Psoas muscle (tissue), 8 donors: ENCODE measurements around the gene POLN. TPM values are rescaled to one million over a fixed set of nuclear protein-coding genes. Genes with fewer than 3 reads are reported as not detected.

Experiments
- ATAC-seq, 4 donors: fragments of 200-7000 bp; cut with Tn5 transposase; one replicate each; pipeline ENCODE4 v1.9.1; 2020; ENCODE audit warnings: moderate library complexity in 3 of 4, mild to moderate bottlenecking in 2 of 4
- DNase-seq, 2 donors: peaks; one replicate each; pipeline ENCODE4 v3.0.0-alpha.2; 2020
- H3K27ac ChIP-seq: fragments of 200-600 bp; one replicate; pipeline ENCODE4 v1.8.0; 2022
- H3K27me3 ChIP-seq, 3 donors: fragments of 200-600 bp in 1 of 3; one replicate each; pipeline versions ENCODE4 v1.6.1 to v1.8.0; 2013 to 2022; ENCODE audit warnings: low read length in 2 of 3, mild to moderate bottlenecking in 2 of 3, moderate library complexity in 1 of 3; ENCODE audit not compliant: insufficient read depth in 3 of 3
- H3K36me3 ChIP-seq, 2 donors: fragments of 200-600 bp in 1 of 2; one replicate each; pipeline versions ENCODE4 v1.6.1 to v1.8.0; 2013 to 2022; ENCODE audit warnings: low read depth in 1 of 2, mild to moderate bottlenecking in 1 of 2, moderate library complexity in 1 of 2; ENCODE audit not compliant: insufficient read depth in 1 of 2
- H3K4me1 ChIP-seq: fragments of 200-600 bp; one replicate; pipeline ENCODE4 v1.8.0; 2022
- H3K4me3 ChIP-seq: fragments of 200-600 bp; one replicate; pipeline ENCODE4 v1.8.0; 2022; ENCODE audit warnings: mild to moderate bottlenecking
- H3K9me3 ChIP-seq: fragments of 200-600 bp; one replicate; pipeline ENCODE4 v1.8.0; 2022
- WGBS, 3 donors: extraction: QIAGEN DNeasy Blood & Tissue Kit; methylation state at CpG; one replicate each; pipeline versions ENCODE4 v1.1.6 to v1.1.7; 2013; 5-methylcytosine and 5-hydroxymethylcytosine counted together
- intact Hi-C, 2 donors: fragments of 100-400 bp; cut with DNase I; formaldehyde crosslinking; loops; one replicate each; pipeline versions ENCODE4 v1.11.0 to v1.14.2; 2022
- polyA plus RNA-seq, 3 donors: library from polyadenylated mRNA; stranded (reverse); fragments of 200-250 nt; gene quantifications; one replicate each; pipeline ENCODE4 v1.2.3, GENCODE V29; 2013
- total RNA-seq, 4 donors: library from RNA; stranded (reverse); fragmentation: NEBNext Ultra II Directional in 2 of 4; extraction: Animal tissue kit (Norgen Biotek cat#: 25700) in 2 of 4; gene quantifications; one replicate each; pipeline versions ENCODE4 v1.2.1 to v1.2.4, GENCODE V29; 2021 to 2023
- TF ChIP-seq, protein P1 (sequence below): fragments of 200-600 bp; IDR thresholded peaks from one replicate; pipeline ENCODE4 v1.8.0; 2022; ENCODE audit warnings: antibody characterized with exemption
- donor health status: healthy with polysubstance abuse.
- donor health status: DM: no; HTN: no; CAD: no; lungs with moderate emphysema.
- donor health status: Bipolar disorder and iron deficiency.
- donor health status: healthy.
- donor health status: DM: yes; HTN: yes; CAD: no.
- donor health status: DM: no; HTN: no; CAD: no.
- donor health status: DM: no; HTN: no; CAD: no.
- donor health status: DM: yes; HTN: yes; CAD: no.

POLN gene
- total and polyA plus RNA-seq, 7 donors = 0.44 to 3.0 (median 0.95) TPM

GRCh38 chr4:2281575-2282343, 39.8 kb upstream of the POLN start:
- WGBS, 3 donors = 50 to 61% (median 59%) methylated on average over 10 of the region's 10 CpGs
- H3K4me1 ChIP-seq = no peaks in the 10 kb centered on the region
- TF ChIP-seq, protein P1, sequence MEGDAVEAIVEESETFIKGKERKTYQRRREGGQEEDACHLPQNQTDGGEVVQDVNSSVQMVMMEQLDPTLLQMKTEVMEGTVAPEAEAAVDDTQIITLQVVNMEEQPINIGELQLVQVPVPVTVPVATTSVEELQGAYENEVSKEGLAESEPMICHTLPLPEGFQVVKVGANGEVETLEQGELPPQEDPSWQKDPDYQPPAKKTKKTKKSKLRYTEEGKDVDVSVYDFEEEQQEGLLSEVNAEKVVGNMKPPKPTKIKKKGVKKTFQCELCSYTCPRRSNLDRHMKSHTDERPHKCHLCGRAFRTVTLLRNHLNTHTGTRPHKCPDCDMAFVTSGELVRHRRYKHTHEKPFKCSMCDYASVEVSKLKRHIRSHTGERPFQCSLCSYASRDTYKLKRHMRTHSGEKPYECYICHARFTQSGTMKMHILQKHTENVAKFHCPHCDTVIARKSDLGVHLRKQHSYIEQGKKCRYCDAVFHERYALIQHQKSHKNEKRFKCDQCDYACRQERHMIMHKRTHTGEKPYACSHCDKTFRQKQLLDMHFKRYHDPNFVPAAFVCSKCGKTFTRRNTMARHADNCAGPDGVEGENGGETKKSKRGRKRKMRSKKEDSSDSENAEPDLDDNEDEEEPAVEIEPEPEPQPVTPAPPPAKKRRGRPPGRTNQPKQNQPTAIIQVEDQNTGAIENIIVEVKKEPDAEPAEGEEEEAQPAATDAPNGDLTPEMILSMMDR = no peak
- H3K36me3 ChIP-seq = no peaks in the 10 kb centered on the region
- intact Hi-C loops = loop anchor here in 1 of 2 donors (5.0 kb wide), 1 partner anchor 56 kb away; no protein-coding TSS in a partner anchor
- H3K4me3 ChIP-seq = no peak overlapping the region
- H3K27me3 ChIP-seq = no peaks in the 10 kb centered on the region
- no peaks in the 10 kb centered on the region for H3K9me3 ChIP-seq
- DNase-seq (peak in 1 of 2 donors; percentile 12), ATAC-seq (no peak)
- no peak overlapping the region for H3K27ac ChIP-seq

- 75 to 83% (median 79%) methylated on average over 13 of the region's 13 CpGs for WGBS, 3 donors
- intact Hi-C loops = loop anchor here in 1 of 2 donors (5.0 kb wide), 1 partner anchor 57 kb away; no protein-coding TSS in a partner anchor
- Histone ChIP-seq H3K4me1 (no peaks in the 10 kb centered on the region), H3K36me3 (no peaks in the 10 kb centered on the region), H3K27me3 (no peaks in the 10 kb centered on the region), H3K9me3 (no peaks in the 10 kb centered on the region), H3K27ac (no peak overlapping the region), H3K4me3 (no peak overlapping the region)
- DNase-seq (peak in 1 of 2 donors; percentile 9), ATAC-seq (no peak)
- TF ChIP-seq, protein P1 = no peak
Measured at GRCh38 chr4:2280531-2281300, 38.8 kb upstream of the POLN start.

- no peak overlapping the region for H3K27ac ChIP-seq
- no peaks in the 10 kb centered on the region for H3K27me3 ChIP-seq
- intact Hi-C loops = no loop called here
- no peaks in the 10 kb centered on the region for H3K4me1 ChIP-seq
- H3K36me3 ChIP-seq = no peaks in the 10 kb centered on the region
- DNase-seq = no peak
- ATAC-seq = no peak
- TF ChIP-seq, protein P1 = no peak
- H3K4me3 ChIP-seq = no peak overlapping the region
- WGBS, 3 donors = 94 to 97% (median 96%) methylated on average over 9 of the region's 9 CpGs
- H3K9me3 ChIP-seq = no peaks in the 10 kb centered on the region
Measured at GRCh38 chr4:2277956-2278355, 36.0 kb upstream of the POLN start.

DNA sequence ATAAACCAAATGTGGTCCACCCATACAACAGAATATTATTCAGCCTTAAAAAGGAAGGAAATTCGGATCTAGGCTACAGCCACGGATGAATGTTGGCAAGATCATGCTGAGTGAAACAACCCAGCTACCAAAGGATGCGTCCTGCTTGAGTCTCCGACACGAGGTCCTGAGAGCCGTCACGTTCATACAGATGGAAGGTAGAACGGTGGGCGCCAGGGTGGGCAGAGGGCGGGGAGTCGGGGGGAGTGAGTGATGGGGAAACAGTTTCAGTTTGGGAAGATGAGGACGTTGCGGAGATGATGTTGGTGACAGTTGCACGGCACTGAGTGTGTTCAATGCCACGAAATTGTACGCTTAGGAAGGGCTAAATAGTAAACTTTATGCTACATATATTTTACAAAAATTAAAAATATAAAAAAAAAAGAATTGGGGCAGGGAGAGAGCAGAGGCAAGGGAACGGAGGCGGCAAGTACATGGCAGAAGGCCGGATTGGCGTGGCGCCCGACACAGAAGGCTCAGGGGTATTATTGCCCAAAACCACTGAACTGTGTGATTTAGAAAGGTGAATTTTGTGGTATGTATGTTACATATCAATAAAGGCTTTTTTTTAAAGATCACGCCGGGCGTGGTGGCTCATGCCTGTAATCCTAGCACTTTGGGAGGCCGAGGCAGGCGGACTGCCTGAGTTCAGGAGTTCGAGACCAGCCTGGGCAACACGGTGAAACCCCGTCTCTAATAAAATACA, 34.8 kb upstream of the POLN start:
- TF ChIP-seq, protein P1 = no peak
- DNase-seq (peak in 1 of 2 donors; percentile 9), ATAC-seq (no peak)
- Histone ChIP-seq H3K4me3 (no peak overlapping the region), H3K36me3 (no peaks in the 10 kb centered on the region), H3K27me3 (no peaks in the 10 kb centered on the region), H3K9me3 (no peaks in the 10 kb centered on the region), H3K27ac (no peak overlapping the region), H3K4me1 (peaks cover 1% of the 10 kb centered on the region)
- intact Hi-C loops = no loop called here
- 93 to 95% (median 93%) methylated on average over 30 of the region's 30 CpGs for WGBS, 3 donors
